Tibial nerve (tissue), 4 donors: Measurements from ENCODE around the gene ZBTB34. TPM values are rescaled to one million over a fixed set of nuclear protein-coding genes. Genes with fewer than 3 reads are reported as not detected.

Experiments used
- DNase-seq, 2 donors: peaks; one replicate each; pipeline ENCODE4 v3.0.0-alpha.2; 2019; ENCODE audit warnings: low spot score in 2 of 2
- H3K27ac ChIP-seq, 4 donors: fragments of 200-600 bp; sonication (generic) in 3 of 4; one replicate each; pipeline ENCODE4 v1.5.1; 2017 to 2019; ENCODE audit warnings: mild to moderate bottlenecking in 1 of 4
- H3K27me3 ChIP-seq, 2 donors: fragments of 200-600 bp; sonication (generic) in 1 of 2; one replicate each; pipeline versions ENCODE4 v1.5.1 to v1.6.0; 2017 to 2019
- H3K36me3 ChIP-seq, 3 donors: fragments of 200-600 bp; sonication (generic); one replicate each; pipeline ENCODE4 v1.5.1; 2018 to 2019
- H3K4me1 ChIP-seq, 4 donors: fragments of 200-600 bp; sonication (generic) in 3 of 4; one replicate each; pipeline ENCODE4 v1.5.1; 2017 to 2019
- H3K4me3 ChIP-seq, 4 donors: fragments of 200-600 bp; sonication (generic) in 3 of 4; one replicate each; pipeline ENCODE4 v1.5.1; 2017 to 2019; ENCODE audit warnings: mild to moderate bottlenecking in 1 of 4, moderate library complexity in 1 of 4
- H3K9me3 ChIP-seq, 4 donors: fragments of 200-600 bp; sonication (generic) in 3 of 4; one replicate each; pipeline ENCODE4 v1.5.1; 2017 to 2019
- CTCF ChIP-seq, 5 experiments: fragments of 200-600 bp in 3 of 5; fragments of 450-650 bp in 2 of 5; sonication (generic) in 3 of 5; IDR thresholded peaks; one replicate each; pipeline ENCODE4 v1.5.1; 2016 to 2019; ENCODE audit warnings: antibody characterized with exemption in 5 of 5, mild to moderate bottlenecking in 3 of 5, moderate library complexity in 2 of 5
- EP300 ChIP-seq, 2 donors: sonication (generic); formaldehyde crosslinking; IDR thresholded peaks; one replicate each; pipeline ENCODE4 v1.6.1; 2017; ENCODE audit warnings: antibody characterized with exemption in 2 of 2, mild to moderate bottlenecking in 1 of 2
- POLR2A ChIP-seq, 2 donors: fragments of 450-650 bp; IDR thresholded peaks; one replicate each; pipeline ENCODE4 v1.6.1; 2017; ENCODE audit warnings: antibody characterized with exemption in 2 of 2, mild to moderate bottlenecking in 2 of 2, moderate library complexity in 2 of 2
- WGBS, 2 donors: methylation state at CpG; one replicate each; pipeline ENCODE4 v1.1.5; 2018; 5-methylcytosine and 5-hydroxymethylcytosine counted together
- total RNA-seq, 4 donors: library from RNA; depleted of rRNA; stranded (reverse); fragments of >200 nt; gene quantifications; one replicate each; pipeline ENCODE4 v1.1.0, GENCODE V29; 2016

The ZBTB34 gene
- total RNA-seq, 4 donors from 2014 or later = 10.8 to 14.0 (median 11.7) TPM

- 91 to 94% methylated on average over 3 of the region's 3 CpGs for WGBS, 2 donors
- Histone ChIP-seq H3K4me3 (no peak overlapping the region), H3K4me1 (peaks cover 0 to 2% (median 0%) of the 10 kb centered on the region in 4 donors), H3K9me3 (no peaks in the 10 kb centered on the region), H3K27ac (no peak overlapping the region), H3K36me3 (peaks cover 0 to 49% (median 8%) of the 10 kb centered on the region in 3 donors), H3K27me3 (no peaks in the 10 kb centered on the region)
- TF ChIP-seq EP300 (IDR thresholded peaks at IDR 0.05) (no peak), CTCF (IDR thresholded peaks at IDR 0.05) (no peak), POLR2A (IDR thresholded peaks at IDR 0.05) (no peak)
- DNase-seq = no peak
Observed at GRCh38 chr9:126830827-126831226, 29.6 kb upstream of the ZBTB34 start.

- DNase-seq = no peak
- Histone ChIP-seq H3K4me3 (no peak overlapping the region), H3K27me3 (no peaks in the 10 kb centered on the region), H3K4me1 (peaks cover 0 to 5% (median 0%) of the 10 kb centered on the region in 4 donors), H3K9me3 (no peaks in the 10 kb centered on the region), H3K27ac (no peak overlapping the region), H3K36me3 (peaks cover 0 to 54% (median 8%) of the 10 kb centered on the region in 3 donors)
- TF ChIP-seq CTCF (IDR thresholded peaks at IDR 0.05) (no peak), EP300 (IDR thresholded peaks at IDR 0.05) (no peak), POLR2A (IDR thresholded peaks at IDR 0.05) (no peak)
- 93 to 94% methylated on average over 9 of the region's 9 CpGs for WGBS, 2 donors
Observed at GRCh38 chr9:126832440-126832839, 28.0 kb upstream of the ZBTB34 start.

- Histone ChIP-seq H3K27ac (no peak overlapping the region), H3K4me1 (peaks cover 0 to 5% (median 0%) of the 10 kb centered on the region in 4 donors), H3K4me3 (no peak overlapping the region), H3K9me3 (no peaks in the 10 kb centered on the region), H3K27me3 (no peaks in the 10 kb centered on the region), H3K36me3 (peaks cover 0 to 48% (median 8%) of the 10 kb centered on the region in 3 donors)
- 95 to 96% methylated on average over 19 to 24 of the region's 24 CpGs for WGBS, 2 donors
- no peak for DNase-seq
- TF ChIP-seq POLR2A (IDR thresholded peaks at IDR 0.05) = no peak
- TF ChIP-seq EP300 (IDR thresholded peaks at IDR 0.05) = no peak
- TF ChIP-seq CTCF (IDR thresholded peaks at IDR 0.05) = no peak
Observed at GRCh38 chr9:126833020-126833419, 27.4 kb upstream of the ZBTB34 start.

GRCh38 chr9:126833710-126834345 is 26.6 kb upstream of the ZBTB34 start:
- no peak for TF ChIP-seq CTCF (IDR thresholded peaks at IDR 0.05)
- TF ChIP-seq POLR2A (IDR thresholded peaks at IDR 0.05) = no peak
- no peak for TF ChIP-seq EP300 (IDR thresholded peaks at IDR 0.05)
- peaks cover 0 to 56% (median 8%) of the 10 kb centered on the region in 3 donors for H3K36me3 ChIP-seq
- H3K4me3 ChIP-seq = no peak overlapping the region
- peaks cover 0 to 5% (median 0%) of the 10 kb centered on the region in 4 donors for H3K4me1 ChIP-seq
- H3K27me3 ChIP-seq = no peaks in the 10 kb centered on the region
- H3K27ac ChIP-seq = no peak overlapping the region
- 86 to 87% methylated on average over 8 of the region's 8 CpGs for WGBS, 2 donors
- no peak for DNase-seq
- H3K9me3 ChIP-seq = no peaks in the 10 kb centered on the region

GRCh38 chr9:126834672-126835071 is 25.8 kb upstream of the ZBTB34 start:
- WGBS, 2 donors = 89 to 98% methylated on average over 2 of the region's 2 CpGs
- TF ChIP-seq CTCF (IDR thresholded peaks at IDR 0.05) (no peak), POLR2A (IDR thresholded peaks at IDR 0.05) (no peak), EP300 (IDR thresholded peaks at IDR 0.05) (no peak)
- no peak overlapping the region for H3K27ac ChIP-seq
- H3K36me3 ChIP-seq = peaks cover 0 to 65% (median 8%) of the 10 kb centered on the region in 3 donors
- DNase-seq = no peak
- peaks cover 0 to 5% (median 0%) of the 10 kb centered on the region in 4 donors for H3K4me1 ChIP-seq
- H3K4me3 ChIP-seq = no peak overlapping the region
- no peaks in the 10 kb centered on the region for H3K9me3 ChIP-seq
- H3K27me3 ChIP-seq = no peaks in the 10 kb centered on the region
